ENCODE results near the gene MSL3B.
A peak's percentile ranks its signal among the peaks of the same experiment; 100 is the strongest.
"Not testable (repeated sequence)": the region's sequence is repeated elsewhere in the genome, so short reads cannot be mapped to it uniquely, and the experiment has no call there.

The MSL3B gene

GRCh38 chr2:233867993-233868532 is at the start of gene MSL3B:
MSL3B (minus strand) TSS chr2:233868386.
- peak; percentile 67 for DNase-seq

GRCh38 chr2:233917116-233917515 is 48.9 kb upstream of the MSL3B start, which contains the start of gene TRPM8:
TRPM8 (plus strand) TSS chr2:233917373; CDS start chr2:233926538, 9,165 bp downstream.
- no peak for DNase-seq

GRCh38 chr2:233915128-233915527 is 46.9 kb upstream of the MSL3B start:
- no peak for DNase-seq

GRCh38 chr2:233912691-233913423 is 44.7 kb upstream of the MSL3B start:
- peak; percentile 36 for DNase-seq

GRCh38 chr2:233907627-233908026 is 39.4 kb upstream of the MSL3B start:
- no peak for DNase-seq

GRCh38 chr2:233905945-233906344 is 37.8 kb upstream of the MSL3B start:
- no peak for DNase-seq

- DNase-seq, result no peak
Measured at GRCh38 chr2:233901884-233902283, 33.7 kb upstream of the MSL3B start.

- no peak for DNase-seq
Measured at GRCh38 chr2:233901367-233901766, 33.2 kb upstream of the MSL3B start.

GRCh38 chr2:233896253-233896652 is 28.1 kb upstream of the MSL3B start:
- DNase-seq, result not testable (repeated sequence)

- no peak for DNase-seq
Measured at GRCh38 chr2:233892793-233893192, 24.6 kb upstream of the MSL3B start.

- no peak for DNase-seq
Measured at GRCh38 chr2:233882353-233882752, 14.2 kb upstream of the MSL3B start.

- not testable (repeated sequence) for DNase-seq
Measured at GRCh38 chr2:233872125-233872524, 3.9 kb upstream of the MSL3B start.

GRCh38 chr2:233871432-233871831 is 3.2 kb upstream of the MSL3B start:
- no peak for DNase-seq

- DNase-seq, result no peak
Measured at GRCh38 chr2:233866479-233866878, 1.7 kb downstream of the MSL3B start.

- DNase-seq, result peak; percentile 30
Measured at GRCh38 chr2:233865838-233866237, 2.3 kb downstream of the MSL3B start.

GRCh38 chr2:233862261-233862768 is 5.9 kb downstream of the MSL3B start:
- no peak for DNase-seq

GRCh38 chr2:233858331-233858730 is 9.9 kb downstream of the MSL3B start:
- no peak for DNase-seq

GRCh38 chr2:233857511-233858141 is 10.6 kb downstream of the MSL3B start:
- DNase-seq, result peak; percentile 76

- no peak for DNase-seq
Measured at GRCh38 chr2:233856184-233856583, 12.0 kb downstream of the MSL3B start.

- DNase-seq, result no peak
Measured at GRCh38 chr2:233855345-233855744, 12.8 kb downstream of the MSL3B start.

- DNase-seq, result peak; percentile 94
Measured at GRCh38 chr2:233854241-233854981, 13.8 kb downstream of the MSL3B start, which contains the start of gene HJURP. HJURP (minus strand) TSS chr2:233854535; CDS start chr2:233854500, 35 bp downstream.

- DNase-seq, result no peak
Measured at GRCh38 chr2:233853883-233854240, 14.3 kb downstream of the MSL3B start.

- DNase-seq, result no peak
Measured at GRCh38 chr2:233853353-233853752, 14.8 kb downstream of the MSL3B start.
